WERI-Rb-1 (cell line): ENCODE results near the gene DUOXA2.

Experiments
- DNase-seq: peaks from one replicate; pipeline ENCODE4 v3.0.0-alpha.2; 2020
- H3K27ac ChIP-seq: fragments of 250-450 bp; sonication (Bioruptor Pico); 2 replicates; pipeline ENCODE4 v1.5.1; 2020; ENCODE audit warnings: mild to moderate bottlenecking, moderate library complexity
- H3K27me3 ChIP-seq: fragments of 250-450 bp; sonication (Bioruptor Pico); 2 replicates; pipeline ENCODE4 v1.5.1; 2021; ENCODE audit warnings: mild to moderate bottlenecking, low read depth, moderate library complexity; ENCODE audit not compliant: insufficient read depth, severe bottlenecking
- H3K36me3 ChIP-seq: fragments of 250-450 bp; sonication (Bioruptor Pico); 2 replicates; pipeline ENCODE4 v1.5.1; 2020; ENCODE audit warnings: mild to moderate bottlenecking, moderate library complexity
- H3K4me3 ChIP-seq: 2 replicates; pipeline ENCODE4 v1.5.1; 2011; ENCODE audit warnings: low read depth, mild to moderate bottlenecking, control low read depth, low read length
- H3K9me3 ChIP-seq: fragments of 250-450 bp; sonication (Bioruptor Pico); 2 replicates; pipeline ENCODE4 v1.5.1; 2021; ENCODE audit warnings: mild to moderate bottlenecking, moderate library complexity; ENCODE audit not compliant: severe bottlenecking
- TF ChIP-seq, protein P1 (sequence below): IDR thresholded peaks from 2 replicates; pipeline ENCODE4 v1.5.1; 2011; ENCODE audit warnings: low read depth, mild to moderate bottlenecking, control low read depth, inconsistent platforms, low read length

DUOXA2 gene

DNA sequence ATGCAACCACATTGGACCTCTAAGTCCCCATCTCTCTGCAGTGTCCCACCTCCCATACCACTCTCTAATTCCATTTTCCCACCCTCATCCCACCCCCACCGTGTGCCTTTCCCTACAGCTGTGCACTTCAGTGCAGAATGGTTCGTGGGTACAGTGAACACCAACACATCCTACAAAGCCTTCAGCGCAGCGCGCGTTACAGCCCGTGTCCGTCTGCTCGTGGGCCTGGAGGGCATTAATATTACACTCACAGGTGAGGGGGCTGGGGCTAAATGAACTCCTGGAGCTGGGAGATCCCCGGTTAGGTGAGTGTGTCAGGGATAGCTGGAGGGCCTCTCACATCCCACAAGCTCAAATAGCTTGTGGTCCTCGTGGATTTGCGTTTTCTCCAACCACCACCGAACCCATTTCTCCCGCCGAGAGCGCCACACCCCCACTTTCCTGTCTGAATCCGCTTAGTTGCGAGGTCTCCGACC is 1.9 kb downstream of the DUOXA2 start:
- Histone ChIP-seq H3K27me3 (peaks cover 43% of the 10 kb centered on the region), H3K27ac (no peak overlapping the region), H3K36me3 (no peaks in the 10 kb centered on the region), H3K9me3 (no peaks in the 10 kb centered on the region), H3K4me3 (no peak overlapping the region)
- no peak for DNase-seq
- TF ChIP-seq, protein P1, sequence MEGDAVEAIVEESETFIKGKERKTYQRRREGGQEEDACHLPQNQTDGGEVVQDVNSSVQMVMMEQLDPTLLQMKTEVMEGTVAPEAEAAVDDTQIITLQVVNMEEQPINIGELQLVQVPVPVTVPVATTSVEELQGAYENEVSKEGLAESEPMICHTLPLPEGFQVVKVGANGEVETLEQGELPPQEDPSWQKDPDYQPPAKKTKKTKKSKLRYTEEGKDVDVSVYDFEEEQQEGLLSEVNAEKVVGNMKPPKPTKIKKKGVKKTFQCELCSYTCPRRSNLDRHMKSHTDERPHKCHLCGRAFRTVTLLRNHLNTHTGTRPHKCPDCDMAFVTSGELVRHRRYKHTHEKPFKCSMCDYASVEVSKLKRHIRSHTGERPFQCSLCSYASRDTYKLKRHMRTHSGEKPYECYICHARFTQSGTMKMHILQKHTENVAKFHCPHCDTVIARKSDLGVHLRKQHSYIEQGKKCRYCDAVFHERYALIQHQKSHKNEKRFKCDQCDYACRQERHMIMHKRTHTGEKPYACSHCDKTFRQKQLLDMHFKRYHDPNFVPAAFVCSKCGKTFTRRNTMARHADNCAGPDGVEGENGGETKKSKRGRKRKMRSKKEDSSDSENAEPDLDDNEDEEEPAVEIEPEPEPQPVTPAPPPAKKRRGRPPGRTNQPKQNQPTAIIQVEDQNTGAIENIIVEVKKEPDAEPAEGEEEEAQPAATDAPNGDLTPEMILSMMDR = no peak

GRCh38 chr15:45116482-45117307 is 2.6 kb downstream of the DUOXA2 start:
- no peak for DNase-seq
- Histone ChIP-seq H3K36me3 (no peaks in the 10 kb centered on the region), H3K4me3 (no peak overlapping the region), H3K9me3 (no peaks in the 10 kb centered on the region), H3K27ac (no peak overlapping the region), H3K27me3 (peaks cover 40% of the 10 kb centered on the region)
- TF ChIP-seq, protein P1 = no peak

DNA sequence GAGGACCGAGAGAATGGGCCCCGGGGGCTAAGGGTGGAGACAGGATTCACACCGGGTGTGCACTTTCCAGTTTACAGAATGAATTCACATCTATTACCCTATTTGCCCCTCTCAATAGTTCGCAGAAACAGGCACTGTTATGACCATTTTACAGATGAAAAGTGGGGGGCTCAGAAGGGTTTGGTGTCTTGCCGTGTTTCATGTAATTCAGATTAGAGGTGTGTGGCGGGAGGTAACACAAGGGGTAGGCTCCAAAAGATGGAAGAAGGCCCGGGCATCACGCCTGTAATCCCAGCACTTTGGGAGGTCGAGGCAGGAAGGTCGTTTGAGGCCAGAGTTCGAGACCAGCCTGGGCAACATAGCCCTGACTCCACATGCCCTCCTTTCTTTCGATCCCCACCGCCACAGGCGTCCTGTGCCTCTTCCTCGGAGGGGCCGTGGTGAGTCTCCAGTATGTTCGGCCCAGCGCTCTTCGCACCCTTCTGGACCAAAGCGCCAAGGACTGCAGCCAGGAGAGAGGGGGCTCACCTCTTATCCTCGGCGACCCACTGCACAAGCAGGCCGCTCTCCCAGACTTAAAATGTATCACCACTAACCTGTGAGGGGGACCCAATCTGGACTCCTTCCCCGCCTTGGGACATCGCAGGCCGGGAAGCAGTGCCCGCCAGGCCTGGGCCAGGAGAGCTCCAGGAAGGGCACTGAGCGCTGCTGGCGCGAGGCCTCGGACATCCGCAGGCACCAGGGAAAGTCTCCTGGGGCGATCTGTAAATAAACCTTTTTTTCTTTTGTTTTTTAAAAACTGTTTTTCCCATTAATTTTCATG is 3.4 kb downstream of the DUOXA2 start:
- Histone ChIP-seq H3K36me3 (no peaks in the 10 kb centered on the region), H3K4me3 (no peak overlapping the region), H3K27me3 (peaks cover 31% of the 10 kb centered on the region), H3K27ac (no peak overlapping the region), H3K9me3 (no peaks in the 10 kb centered on the region)
- DNase-seq = no peak
- TF ChIP-seq, protein P1 = no peak

DNA sequence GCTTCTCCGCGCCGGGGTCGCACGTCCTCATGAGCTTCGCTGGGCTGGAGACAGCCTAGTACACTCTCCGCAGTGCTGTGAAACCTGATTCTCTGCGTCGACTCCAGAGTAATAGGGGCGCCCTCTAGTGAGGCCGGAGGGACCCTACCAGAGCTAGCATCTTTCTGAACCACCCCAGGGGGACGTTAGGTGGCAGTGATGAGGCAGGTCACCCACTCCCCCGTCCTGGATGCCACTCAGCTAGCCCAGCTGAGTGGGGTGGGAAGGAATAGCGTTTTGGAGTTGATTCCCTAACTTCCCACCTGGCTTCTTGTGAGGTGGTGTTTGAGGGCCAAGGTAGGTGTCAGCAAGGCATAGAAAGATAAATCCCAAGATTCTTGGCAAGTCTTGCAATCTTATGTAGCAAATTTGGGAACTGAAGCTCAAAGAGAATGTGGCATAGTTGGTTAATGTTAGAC is 4.0 kb downstream of the DUOXA2 start:
- Histone ChIP-seq H3K27ac (no peak overlapping the region), H3K27me3 (peaks cover 25% of the 10 kb centered on the region), H3K9me3 (no peaks in the 10 kb centered on the region), H3K4me3 (no peak overlapping the region), H3K36me3 (no peaks in the 10 kb centered on the region)
- TF ChIP-seq, protein P1 = peak; percentile 98
- DNase-seq = peak; percentile 90

DNA sequence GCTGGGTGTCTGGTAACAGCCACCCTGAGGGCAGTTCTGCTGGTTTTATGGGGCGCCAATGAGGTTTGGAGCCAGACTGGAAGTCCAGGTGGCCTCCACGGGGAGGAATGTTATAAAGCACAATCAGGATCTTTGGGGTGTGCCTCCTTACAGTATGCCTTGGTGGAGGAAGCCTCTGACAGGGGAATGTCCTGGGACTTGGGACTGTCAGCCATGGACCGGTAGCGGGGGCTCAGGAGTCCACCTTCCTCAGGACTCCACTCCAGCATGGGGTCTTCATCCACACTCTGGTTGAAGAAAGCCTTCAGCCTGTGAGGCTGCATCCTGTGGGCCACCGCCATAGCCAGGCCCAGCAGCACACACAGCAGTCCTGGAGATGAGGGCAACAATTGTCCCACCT is 4.9 kb downstream of the DUOXA2 start:
- no peaks in the 10 kb centered on the region for H3K9me3 ChIP-seq
- no peak overlapping the region for H3K27ac ChIP-seq
- TF ChIP-seq, protein P1 = no peak
- H3K4me3 ChIP-seq = no peak overlapping the region
- no peak for DNase-seq
- H3K27me3 ChIP-seq = peaks cover 17% of the 10 kb centered on the region
- H3K36me3 ChIP-seq = no peaks in the 10 kb centered on the region
